Measurements from ENCODE around the gene TFPI2.
"Not testable (repeated sequence)": the region's sequence is repeated elsewhere in the genome, so short reads cannot be mapped to it uniquely, and the experiment has no call there.

Gene TFPI2, protein sequence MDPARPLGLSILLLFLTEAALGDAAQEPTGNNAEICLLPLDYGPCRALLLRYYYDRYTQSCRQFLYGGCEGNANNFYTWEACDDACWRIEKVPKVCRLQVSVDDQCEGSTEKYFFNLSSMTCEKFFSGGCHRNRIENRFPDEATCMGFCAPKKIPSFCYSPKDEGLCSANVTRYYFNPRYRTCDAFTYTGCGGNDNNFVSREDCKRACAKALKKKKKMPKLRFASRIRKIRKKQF

GRCh38 chr7:93890464-93891068 lies at the start of gene TFPI2:
TFPI2 (minus strand) TSS chr7:93890753; CDS start chr7:93890678, 75 bp downstream.
- DNase-seq = no peak

DNA sequence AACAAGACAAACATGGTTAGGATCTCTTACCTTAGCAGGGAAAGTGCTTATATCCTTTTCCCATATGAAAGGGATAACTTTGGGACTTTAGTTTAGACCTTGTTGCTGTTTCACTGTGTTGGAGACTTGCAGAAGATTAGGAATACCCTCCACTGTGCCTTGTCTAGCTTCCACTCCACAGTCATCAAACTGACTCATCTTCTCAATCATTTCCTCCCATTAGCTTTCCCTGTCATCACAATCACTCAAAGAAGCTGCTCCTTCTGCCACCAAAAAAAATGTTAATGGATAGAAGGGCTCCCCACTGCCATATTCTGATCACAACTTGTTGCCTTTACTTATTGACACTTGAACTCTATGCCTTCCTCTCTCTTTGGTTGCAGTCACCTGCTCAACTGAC lies 47.7 kb upstream of the TFPI2 start:
- DNase-seq = no peak

DNA sequence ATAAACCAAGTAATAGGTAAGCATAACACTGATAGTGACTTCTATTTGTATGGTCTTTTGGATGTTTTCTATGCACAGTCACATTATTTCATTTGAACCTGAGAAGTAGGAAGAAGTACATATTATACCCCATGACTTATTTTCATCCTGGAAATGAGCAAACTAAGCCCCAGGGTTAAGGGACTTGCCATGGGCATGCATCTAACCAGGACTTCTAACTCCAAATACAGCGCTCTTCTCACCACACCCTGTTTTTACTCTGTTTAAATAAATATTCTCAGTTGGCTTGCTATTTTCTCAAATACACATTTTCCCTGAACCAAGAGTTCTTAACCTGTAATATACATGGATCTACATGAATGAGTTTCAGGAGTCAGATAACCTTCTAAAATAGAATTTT lies 47.3 kb upstream of the TFPI2 start:
- DNase-seq = no peak

DNA sequence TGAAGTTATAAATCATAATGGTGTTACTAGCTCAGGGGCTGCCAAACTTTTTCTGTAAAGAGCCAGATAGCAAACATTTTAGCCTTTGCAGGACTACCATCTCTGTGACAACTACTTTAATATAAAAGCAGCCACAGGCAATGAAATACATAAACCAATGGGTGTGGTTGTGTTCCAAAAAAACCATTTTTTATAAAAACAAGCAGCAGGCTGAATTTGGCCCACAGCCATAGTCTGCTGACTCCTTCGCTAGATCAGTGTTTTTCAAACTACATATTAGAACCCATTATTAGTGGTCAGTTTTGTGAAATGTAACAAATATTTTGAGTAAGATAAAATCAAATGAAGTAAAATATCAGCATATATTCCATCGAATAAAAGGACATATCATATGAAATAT lies 44.5 kb upstream of the TFPI2 start:
- no peak for DNase-seq

DNA sequence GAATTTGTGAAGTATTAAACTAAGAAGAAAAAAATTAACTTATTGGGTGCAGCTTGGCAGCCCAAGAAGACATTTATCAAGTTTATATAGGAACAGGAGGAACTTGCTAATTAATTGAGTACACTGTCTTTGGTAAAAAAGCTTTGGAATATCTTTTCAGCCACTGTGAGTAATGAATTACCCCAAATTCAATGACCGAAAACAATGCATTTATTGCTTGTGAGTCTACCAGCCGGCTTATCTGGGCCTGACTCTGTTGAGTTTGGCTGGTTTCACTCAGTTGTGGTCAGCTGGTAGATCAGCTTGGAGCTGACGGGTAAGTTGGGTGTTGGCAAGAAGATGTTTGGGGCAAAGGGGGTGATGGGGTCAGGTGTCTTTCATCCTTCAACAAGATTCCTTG lies 42.6 kb upstream of the TFPI2 start:
- DNase-seq = no peak

- DNase-seq = no peak
Observed at GRCh38 chr7:93931655-93932054, 41.1 kb upstream of the TFPI2 start.

DNA sequence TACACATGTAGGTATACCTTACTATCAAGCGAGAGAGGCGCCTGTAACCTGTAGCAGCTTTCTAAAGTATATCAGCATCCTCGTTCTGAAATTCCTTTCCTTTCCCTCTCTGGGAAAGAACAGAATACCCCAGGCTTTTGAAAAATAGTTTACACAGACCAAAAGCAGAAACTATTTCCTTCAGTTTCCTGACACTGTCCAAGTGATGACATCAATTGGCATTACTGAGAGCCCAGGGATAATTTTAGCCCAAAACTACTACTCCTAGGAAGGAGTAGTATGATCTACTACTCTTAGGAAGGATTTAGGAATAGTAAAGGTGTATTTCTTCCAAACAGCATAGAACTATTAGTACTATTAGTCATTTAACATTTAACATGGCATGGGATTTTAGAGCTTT lies 37.0 kb upstream of the TFPI2 start:
- DNase-seq = no peak

GRCh38 chr7:93926800-93927199 lies 36.2 kb upstream of the TFPI2 start:
- no peak for DNase-seq

GRCh38 chr7:93923942-93924341 lies 33.4 kb upstream of the TFPI2 start:
- no peak for DNase-seq

DNA sequence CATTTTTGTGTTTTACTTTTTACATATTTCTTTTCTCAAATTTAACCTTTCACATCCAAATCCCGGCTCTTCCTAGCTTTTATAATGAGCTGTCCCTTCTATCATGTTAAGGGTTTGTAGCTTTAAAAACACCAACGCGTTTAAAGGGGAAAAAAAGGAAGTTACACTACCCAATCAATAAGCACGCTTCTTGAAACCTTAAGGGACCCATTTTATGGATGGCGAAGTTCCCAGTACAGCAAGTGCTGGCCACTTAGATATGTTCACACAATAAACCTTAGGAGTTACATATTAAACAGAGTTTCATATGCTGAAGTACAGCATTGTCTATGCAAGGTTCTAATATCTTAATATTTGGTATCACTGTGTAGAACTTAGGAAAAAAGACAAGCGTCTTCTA lies 32.7 kb upstream of the TFPI2 start:
- DNase-seq = no peak

DNA sequence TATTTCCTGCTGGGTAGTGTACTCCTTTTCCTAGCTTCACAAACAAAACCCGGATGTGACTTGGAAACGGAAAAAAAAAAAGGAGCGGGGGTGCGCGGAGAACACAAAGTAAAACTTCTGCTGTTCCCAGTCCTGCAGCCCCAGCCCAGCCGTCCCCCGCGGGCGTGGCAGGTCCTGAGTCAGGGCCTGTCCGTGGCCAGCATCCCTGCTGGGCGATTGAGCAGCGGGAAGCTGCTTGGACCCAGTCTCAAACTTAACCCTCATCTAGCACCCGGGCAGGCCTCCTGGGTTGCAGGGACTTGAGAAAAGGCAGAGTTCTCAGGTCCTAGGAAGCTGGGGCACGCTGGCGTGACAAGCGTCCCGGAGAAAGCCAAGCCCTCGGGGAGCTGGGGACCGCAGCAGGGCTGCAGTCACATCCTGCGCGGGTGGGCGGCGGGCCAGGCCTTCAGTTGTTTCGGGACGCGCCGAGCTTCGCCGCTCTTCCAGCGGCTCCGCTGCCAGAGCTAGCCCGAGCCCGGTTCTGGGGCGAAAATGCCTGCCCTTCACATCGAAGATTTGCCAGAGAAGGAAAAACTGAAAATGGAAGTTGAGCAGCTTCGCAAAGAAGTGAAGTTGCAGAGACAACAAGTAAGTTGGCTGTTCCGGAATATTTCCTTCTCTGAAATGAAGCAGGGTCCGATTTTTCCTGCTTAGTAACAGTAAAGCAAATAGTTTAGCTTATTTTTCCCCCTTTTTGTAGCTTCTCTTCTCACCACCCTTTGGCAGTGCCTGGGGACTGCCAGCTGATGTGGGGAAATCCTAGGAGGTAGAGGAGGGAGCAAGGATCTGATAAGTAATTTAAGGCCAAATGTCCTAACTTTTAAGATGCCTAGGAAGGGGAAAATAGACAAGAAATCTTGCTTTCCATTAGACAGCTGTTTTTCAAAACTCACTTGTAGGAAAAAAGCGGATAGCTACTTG lies 31.3 kb upstream of the TFPI2 start, which contains the start of gene GNG11:
Gene GNG11 (plus strand): TSS at position 129 of the 960 bp plus-strand sequence. CDS start 403 bp downstream, at position 532.
- DNase-seq = peak; percentile 10

DNA sequence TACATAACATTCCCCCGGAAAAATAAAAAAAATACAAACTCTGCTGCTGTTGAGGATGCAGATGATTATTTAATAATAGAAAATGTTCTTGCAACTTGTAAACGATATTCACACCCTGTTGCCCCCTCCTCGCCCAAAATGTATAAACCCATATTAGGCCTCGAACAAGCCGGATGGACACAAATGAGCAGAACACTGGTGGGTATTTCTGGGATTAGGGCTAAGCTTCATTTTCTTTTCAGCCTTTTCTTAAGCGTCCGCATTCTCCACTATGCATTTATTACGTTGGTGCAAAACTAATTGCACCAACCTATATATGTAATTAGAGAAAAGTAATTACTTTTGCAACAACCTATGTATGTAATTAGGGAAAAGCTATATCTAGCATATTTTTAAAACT lies 30.6 kb upstream of the TFPI2 start:
- no peak for DNase-seq

DNA sequence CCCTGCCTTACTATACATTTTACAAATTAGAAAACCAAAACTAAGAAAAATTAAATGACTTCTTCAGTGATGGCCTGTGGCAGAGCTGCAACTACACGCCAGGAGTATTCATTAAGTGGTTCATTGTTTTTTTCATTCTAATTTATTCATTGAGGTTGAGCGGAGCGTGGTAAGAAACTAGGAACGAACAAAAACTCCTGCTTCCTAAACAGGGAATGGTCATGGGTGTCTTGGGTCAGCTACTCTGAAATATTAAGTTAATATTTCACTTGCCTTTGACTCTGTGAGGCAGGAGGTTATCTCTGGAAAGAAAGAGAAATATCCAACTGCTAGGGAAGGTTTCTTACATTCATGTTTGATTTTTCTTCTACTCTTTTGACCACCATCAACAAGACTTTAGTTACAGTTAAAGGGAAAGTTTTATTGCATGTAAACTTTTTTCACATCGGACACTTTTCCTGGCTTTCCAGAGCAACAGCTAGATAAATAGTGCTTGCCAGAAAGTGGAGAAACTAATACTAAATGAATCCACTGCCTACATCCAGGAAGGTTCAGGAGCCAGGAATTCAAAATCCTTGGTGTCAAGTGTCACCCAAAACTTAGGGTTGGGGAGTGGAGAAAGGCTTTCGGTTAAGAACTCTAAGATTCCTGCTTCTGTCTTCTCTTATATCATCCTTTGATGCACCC lies 30.1 kb upstream of the TFPI2 start:
- DNase-seq = no peak

- DNase-seq = not testable (repeated sequence)
Observed at GRCh38 chr7:93916315-93916714, 25.8 kb upstream of the TFPI2 start.

- DNase-seq = not testable (repeated sequence)
Observed at GRCh38 chr7:93915888-93916287, 25.3 kb upstream of the TFPI2 start.

GRCh38 chr7:93915206-93915842 lies 24.8 kb upstream of the TFPI2 start:
- not testable (repeated sequence) for DNase-seq

DNA sequence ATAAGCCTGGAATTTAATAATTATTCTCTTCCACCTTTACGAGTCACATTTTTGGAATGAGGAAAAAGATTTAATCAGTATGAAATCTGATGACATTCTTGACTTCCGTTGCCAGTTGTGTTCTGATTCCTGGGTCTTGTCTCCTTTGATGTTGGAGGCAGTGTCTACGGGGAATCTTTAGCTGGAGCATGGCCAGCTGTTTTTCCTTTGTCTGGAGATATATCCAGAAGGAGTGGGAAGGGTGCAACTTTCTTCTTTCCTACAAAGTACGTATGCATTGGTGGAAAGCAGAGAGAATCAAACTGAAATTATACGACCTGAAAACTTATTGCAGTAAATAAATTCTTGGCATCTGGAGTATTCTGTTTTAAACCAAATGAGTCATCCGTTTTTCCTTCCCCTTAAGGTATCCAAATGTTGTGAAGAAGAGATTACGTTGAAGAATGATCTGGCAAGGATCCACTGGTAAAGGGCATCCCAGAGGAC lies 24.1 kb upstream of the TFPI2 start:
- no peak for DNase-seq

- no peak for DNase-seq
Observed at GRCh38 chr7:93913197-93913596, 22.6 kb upstream of the TFPI2 start.

DNA sequence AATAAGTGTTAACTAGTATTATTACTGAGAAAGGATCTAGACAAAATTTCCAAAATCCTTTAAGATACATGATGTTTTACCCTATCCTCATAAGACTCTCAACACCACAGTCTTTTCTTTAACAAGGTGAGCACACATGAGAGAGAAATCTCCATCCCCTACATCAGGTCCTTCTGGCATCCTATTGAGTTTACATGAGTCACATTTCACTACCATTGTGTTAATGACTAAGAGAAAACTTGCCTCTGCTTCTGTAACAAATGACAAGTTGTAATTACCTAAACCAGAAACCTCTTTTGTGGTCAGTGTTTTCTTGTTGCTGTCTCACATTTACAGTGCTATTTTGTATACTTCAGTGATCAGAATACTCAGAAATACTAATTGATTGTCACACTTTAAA lies 21.1 kb upstream of the TFPI2 start:
- DNase-seq = not testable (repeated sequence)

DNA sequence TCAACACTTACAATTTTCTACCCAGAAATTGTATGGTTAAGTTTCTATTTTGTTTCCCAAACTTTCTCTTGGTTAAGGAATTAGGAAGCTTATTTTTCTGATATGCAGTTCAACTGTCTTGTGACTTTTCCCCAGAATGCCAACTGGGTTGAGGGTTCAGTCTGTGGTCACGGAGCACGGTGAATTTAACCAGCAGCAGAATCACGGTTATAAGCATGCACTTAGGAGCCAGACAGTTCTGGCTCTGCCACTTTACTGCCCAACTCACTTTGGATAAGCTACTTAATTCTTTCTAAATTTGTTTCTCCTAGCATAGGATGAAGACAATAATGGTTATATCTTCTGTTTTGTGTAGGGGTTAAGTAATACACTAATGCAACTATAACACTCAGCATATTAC lies 20.7 kb upstream of the TFPI2 start:
- not testable (repeated sequence) for DNase-seq

GRCh38 chr7:93910076-93910994 lies 19.8 kb upstream of the TFPI2 start:
- no peak for DNase-seq
